NCI-H1048 (cell line): ENCODE measurements around the gene RARG.

ENCODE experiments used
- DNase-seq: peaks from one replicate; lab custom pipeline; 2025; lab: John Stamatoyannopoulos, UW

Gene RARG

DNA sequence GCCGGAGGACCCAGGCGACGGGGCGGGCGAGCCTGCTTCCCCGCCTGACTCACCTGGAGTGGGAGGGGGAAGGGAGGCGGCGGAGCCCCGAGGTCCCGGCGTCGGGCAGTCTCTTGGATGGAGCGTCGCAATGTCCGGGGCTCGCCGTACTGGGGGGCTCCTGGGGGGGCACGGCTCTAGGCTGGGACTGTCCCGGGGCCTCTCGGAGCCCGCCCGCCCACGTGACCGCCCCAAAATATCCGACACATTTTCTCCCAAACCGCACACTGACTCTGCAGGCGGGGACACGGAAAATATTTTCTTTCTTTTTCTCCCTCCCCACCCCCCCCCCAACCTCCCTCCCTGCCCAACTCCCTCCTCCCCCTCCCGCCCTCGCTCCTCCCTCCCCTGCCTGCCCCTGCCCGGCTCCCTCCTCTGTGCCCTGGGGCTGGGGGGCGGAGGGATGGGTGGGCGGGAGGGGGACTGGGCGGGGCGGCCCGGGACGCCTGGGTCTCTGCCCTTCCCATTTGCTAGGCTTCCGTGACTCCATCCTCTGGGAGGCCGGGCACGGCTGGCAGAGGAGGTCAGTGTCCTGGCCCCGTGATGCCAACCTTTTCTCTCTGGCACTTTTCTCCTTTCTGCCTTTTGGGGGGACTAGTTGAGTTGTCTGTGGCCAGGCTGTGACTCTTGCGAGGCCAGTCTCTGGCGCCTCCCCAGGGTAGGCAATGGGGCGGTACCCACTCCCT lies at the start of gene RARG:
Gene RARG (minus strand): TSS at position 289 of the 725 bp plus-strand sequence. CDS start 4,664 bp downstream, outside the sequence.
- DNase-seq, result no peak

DNA sequence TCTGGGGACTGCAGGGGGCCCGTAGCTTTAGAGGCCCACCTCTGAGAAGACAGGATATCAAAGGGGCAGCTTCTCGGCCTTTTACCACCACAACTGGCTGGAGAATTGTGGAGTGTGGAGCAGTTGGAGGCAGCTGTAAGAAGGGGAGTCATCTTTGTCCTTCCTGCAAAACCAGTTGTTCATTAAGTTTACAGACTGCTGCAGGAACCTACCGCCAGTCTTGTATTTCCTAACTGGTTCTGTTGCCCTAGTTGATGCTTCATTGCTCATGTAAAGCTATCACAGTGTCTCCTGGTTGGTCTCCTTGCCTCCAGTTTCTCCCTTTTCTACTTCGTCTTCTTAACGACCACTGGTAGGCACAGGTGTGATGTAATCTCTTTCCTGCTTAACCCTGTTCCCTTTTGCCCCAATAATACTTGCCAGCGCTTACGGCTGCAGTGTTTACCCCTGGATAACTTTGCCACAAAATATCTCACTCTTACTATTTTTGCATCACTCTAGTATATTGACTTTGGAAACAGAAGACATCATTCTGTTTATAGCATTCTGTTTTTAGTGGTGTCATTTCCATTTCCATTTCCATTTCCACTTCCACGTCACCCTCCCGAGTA lies 48.0 kb upstream of the RARG start:
- no peak for DNase-seq

DNA sequence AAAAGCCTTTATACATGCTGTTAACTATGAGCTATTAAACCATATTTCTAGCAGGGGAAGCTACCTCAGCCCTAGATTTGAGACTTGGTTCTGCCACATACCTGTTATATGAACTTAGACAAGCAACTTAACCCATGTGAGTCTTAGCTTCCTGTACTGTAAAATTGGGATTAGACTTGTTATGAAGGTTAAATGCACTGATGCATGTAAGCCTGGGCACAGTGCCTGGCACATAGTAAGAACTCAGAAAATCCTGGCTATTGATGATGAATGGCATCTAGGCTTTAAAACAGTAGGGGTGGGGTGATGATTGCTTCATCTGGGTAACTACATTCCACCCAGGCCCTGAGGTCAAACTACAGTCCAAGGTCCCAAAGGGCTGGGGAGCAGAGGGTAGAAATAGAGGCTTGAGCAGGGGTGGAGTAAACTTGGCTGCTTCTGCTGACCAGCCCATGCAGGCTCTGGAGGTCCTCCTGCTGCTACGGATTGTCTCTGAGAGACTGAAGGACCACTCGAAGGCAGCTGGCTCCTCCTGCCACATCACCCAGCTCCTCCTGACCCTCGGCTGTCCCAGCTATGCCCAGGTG lies 47.4 kb upstream of the RARG start:
- no peak for DNase-seq

DNA sequence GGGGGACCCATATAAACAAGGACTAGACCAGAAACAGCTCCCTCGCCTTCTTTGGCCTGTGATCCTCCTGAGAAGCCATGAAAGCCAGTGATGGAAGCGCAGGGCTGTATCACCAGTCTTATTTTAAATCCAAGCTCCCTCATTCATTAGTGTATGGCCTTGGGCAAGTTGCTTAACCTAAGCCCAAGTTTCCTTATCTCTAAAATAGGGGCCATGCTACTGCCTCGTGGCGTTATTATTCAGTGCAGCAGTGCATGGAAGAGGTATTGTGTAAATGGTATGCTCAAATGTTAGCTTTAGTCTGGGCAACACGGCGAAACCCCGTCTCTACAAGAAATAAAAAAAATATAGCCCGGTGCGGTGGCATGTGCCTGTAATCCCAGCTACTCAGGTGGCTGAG lies 46.0 kb upstream of the RARG start:
- DNase-seq, result no peak

DNA sequence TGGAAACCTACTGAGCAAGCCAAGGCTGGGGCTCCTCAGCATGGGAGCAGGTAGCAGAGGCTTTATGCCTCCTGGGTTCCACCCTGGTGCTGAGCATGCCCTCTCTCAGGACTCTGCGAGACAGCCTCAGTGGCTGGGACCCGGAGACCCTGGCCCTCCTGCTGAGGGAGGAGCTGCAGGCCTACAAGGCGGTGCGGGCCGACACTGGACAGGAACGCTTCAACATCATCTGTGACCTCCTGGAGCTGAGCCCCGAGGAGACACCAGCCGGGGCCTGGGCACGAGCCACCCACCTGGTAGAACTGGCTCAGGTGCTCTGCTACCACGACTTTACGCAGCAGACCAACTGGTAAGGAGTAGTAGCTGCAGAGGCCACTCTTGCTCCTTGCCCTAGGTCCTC lies 44.5 kb upstream of the RARG start:
- no peak for DNase-seq

DNA sequence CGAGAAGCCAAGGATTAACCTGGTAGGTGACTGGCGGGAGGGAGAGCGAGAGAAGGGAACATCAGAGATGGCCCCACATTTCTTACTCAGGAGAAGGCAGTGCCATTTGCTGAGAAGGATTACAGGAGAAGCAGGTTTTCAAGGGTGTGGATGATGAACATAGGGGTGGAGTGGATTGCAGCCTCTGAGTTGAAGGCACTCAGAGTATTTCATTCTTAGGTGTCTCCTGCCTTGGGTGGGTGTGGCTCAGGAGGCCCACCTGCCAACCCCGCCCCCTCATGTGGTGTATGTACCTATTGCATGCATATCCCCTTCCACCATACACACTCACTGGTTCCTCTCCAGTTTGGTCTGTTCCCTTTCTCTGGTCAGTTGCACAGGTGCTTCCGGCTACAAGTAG lies 42.4 kb upstream of the RARG start:
- no peak for DNase-seq

DNA sequence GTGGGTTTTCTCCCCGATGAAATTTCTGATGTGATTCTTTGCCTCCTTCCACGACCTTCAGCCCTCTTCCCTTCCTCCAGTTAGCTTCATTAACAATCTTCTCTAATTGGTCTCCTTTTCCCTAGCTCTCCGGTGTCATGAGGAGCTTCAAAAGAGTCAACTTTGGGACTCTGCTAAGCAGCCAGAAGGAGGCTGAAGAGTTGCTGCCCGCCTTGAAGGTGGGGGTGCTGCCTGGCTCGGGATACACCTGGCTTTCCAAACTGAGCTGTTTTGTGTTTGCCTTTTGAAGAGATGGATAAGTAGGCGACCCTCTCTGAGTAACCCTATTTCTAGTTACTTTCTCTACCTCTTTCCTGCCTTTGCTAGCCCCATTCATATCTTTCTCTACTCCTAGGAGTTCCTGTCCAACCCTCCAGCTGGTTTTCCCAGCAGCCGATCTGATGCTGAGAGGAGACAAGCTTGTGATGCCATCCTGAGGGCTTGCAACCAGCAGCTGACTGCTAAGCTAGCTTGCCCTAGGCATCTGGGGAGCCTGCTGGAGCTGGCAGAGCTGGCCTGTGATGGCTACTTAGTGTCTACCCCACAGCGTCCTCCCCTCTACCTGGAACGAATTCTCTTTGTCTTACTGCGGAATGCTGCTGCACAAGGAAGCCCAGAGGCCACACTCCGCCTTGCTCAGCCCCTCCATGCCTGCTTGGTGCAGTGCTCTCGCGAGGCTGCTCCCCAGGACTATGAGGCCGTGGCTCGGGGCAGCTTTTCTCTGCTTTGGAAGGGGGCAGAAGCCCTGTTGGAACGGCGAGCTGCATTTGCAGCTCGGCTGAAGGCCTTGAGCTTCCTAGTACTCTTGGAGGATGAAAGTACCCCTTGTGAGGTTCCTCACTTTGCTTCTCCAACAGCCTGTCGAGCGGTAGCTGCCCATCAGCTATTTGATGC lies 36.9 kb upstream of the RARG start:
- DNase-seq, result no peak

DNA sequence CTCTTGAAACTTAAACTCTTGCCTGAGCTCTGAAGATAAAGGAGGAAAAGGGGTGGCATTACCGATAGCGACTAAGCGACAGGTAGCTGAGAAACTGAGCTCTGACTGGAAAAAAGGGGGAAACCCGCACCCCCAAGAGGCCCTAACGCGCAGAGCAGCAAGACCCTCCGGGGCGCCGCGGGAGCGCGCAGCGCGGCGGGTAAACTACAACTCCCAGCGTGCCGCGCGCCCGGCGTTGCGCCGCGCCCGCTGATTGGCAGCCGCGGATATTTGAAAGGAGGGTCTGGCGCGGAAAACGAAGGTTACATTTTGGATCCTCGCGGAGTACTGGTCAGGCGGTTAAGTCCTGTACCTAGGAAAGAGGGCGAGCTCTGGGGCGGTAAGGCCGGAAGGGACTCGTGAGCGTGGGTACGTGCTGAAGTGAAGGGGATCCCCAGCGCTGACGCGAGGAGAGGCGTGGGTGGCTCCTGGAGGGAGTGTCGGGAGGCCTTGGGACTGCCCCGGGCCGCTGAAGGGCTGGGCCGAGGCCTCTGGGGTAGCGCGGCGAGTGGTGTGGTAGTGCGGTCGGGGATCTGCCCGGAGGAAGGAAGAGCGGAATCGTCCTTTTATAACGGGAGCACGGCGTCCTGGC lies 36.1 kb upstream of the RARG start, which contains the start of gene ESPL1:
Gene ESPL1 (plus strand): TSS at position 301 of the 631 bp plus-strand sequence. CDS start 468 bp downstream, outside the sequence.
- DNase-seq, result no peak

DNA sequence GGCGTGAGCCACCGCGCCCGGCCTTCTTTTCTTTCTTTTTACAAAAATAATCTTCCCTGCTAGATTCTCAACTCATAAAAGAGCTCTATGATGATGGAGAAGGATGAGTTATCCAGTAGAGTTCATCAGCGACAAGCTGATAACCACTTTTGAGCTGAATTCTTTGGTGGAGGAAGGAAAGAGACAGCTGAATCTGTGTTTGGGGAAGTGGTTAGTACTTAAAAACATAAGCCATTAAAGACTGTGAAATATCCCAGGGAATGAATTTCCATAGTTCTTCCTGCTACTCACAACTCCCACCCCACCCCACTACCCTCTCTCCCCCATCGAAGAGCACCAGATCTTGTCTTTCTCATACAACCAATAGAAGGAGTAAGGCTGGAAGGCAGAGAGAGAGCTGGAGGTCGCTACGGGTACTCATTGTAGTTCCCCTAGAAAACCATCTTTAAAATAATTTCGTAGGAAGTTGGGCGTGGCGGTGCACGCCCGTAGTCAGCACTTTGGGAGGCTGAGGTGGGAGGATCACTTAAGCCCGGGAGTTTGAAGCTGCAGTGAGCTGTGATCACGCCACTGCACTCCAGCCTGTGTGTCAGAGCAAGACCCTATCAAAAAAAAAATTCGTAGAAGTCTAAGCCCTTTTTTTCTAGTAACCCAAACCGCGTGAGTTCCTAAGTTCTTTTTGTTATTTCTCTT lies 35.4 kb upstream of the RARG start:
- no peak for DNase-seq

DNA sequence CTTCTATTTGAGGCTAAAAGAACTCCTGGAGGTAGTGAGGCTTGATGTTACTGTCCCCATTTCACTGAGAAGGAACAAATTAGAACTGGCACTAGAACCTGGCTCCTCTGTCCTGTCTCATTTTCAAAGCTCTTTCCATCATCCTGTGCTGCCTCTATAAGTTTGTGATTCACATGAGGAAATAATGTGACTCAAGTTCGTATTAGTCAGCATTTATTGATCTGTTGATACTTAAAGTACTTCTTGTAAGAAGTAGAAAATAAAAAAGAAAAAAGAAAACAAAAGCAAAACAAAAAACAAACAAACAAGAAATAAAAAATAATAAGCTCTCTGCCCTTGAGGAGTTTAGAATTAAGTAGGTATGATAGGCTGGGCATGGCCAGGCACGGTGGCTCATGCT lies 33.8 kb upstream of the RARG start:
- DNase-seq, result no peak

DNA sequence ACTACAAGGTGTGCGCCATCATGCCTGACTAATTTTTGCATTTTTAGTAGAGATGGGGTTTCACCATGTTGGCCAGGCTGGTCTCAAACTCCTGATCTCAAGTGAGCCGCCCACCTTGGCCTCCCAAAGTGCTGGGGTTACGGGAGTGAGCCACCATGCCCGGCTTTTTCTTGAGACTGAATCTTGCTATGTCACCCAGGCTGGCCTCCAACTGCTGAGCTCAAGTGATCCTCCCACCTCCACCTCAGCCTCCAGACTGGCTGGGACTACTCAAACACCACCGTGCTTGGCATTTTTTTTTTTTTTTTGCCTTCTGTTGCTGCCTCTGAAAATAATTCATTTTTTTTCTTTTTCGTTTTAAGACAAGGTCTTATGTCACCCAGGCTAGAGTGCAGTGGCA lies 27.9 kb upstream of the RARG start:
- no peak for DNase-seq

DNA sequence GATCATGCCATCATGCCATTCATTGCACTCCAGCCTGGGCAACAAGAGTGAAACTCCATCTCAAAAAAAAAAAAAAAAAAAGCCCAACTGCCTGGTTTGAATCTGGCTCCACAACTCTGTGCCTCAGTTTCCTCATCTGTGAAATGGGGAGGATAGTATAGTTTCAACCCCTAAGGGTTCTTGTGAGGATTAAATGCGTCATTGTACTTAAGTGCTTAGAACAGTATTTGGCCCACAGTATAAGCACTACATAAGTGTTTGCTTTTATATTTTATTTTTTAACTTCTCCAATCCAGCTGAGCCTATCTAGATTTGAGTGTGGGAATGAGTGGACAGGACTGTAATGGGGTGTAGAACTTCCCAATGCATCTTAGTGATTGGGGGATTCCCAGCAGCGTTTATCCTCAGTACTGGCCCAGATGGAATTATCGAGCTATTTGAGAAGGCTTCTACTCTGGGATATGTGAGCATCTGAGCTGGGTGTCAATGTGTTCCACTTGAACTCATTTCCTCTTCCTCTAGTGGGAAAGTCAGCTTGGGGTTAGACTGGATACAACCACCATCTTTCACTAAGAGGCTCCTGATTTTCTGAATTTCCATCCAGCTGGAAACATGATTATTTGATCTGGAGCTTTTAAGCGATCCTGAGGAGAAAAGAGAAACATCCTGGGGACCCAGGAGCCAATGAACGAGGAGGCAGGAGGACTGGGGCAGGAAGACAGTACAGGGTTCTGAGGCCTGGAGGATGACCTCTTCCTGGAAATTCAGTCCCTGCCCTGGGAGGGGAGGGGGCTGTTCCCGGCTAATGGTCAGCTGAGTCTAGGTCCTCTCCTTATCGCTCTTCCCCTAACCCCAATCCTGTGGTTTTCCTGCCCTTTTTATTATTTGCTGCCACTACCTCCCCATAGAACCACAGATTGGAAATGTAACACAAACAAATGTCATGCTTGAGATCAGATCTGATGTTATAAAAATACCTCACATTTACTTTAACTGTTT lies 26.8 kb upstream of the RARG start:
- no peak for DNase-seq

DNA sequence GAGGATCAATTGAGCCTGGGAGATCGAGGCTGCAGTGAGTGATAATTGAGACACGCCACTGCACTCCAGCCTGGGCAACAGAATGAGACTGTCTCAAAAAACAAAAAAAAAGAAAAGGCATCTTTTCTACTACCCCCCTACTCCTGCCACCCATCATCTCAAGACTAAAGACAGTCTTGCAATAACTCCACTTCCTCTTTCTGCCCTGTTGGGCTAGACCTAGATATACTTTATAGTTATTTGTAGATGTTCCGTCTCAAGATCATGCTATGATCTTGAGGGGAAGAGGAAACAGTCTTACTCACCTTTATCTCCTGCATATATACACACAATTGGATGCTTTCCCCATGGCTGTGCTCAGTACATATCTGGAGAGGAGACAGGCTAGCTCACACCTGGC lies 24.0 kb upstream of the RARG start:
- no peak for DNase-seq

DNA sequence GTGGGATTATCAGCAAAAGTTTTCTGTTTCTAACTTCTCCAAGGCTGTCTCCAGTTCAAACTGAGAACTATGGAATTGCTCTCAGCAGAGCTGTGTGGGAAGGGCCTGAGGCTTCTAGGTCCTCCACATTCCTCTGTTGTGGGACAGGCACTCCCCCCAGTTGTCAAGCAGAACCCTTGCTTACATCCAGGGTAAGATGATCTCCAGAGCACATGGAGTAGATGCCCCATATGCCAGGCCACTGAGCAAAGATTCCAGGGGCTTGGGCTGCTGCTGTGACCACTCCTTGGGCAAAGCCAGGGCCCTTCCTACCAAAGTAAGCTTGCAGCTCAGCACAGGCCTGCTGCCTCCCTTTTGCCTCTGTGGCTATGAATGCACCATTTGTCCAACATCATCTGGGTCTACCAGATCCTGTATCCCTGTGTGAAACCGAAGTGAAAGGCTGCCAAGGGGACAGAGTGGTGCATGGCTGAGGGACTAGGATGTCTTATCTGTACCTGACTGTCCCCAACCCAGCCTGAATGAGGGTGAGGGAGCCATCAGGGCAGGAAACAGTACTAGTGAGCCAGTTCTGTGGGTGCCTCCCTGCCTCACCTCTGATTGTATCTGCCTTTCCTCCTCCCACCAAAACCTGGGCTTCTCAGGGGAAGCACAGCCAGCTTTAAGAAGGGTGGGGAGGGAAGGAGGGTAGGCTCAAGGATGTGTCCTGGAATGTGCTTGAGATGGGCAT lies 23.0 kb upstream of the RARG start:
- no peak for DNase-seq

DNA sequence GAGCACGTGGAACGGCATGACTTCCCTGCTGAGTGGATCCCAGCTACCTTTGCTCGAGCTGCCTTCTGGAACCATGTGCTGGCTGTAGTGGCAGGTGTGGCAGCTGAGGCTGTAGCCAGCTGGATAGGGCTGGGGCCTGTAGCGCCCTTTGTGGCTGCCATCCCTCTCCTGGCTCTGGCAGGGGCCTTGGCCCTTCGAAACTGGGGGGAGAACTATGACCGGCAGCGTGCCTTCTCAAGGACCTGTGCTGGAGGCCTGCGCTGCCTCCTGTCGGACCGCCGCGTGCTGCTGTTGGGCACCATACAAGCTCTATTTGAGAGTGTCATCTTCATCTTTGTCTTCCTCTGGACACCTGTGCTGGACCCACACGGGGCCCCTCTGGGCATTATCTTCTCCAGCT lies 21.3 kb upstream of the RARG start:
- no peak for DNase-seq

DNA sequence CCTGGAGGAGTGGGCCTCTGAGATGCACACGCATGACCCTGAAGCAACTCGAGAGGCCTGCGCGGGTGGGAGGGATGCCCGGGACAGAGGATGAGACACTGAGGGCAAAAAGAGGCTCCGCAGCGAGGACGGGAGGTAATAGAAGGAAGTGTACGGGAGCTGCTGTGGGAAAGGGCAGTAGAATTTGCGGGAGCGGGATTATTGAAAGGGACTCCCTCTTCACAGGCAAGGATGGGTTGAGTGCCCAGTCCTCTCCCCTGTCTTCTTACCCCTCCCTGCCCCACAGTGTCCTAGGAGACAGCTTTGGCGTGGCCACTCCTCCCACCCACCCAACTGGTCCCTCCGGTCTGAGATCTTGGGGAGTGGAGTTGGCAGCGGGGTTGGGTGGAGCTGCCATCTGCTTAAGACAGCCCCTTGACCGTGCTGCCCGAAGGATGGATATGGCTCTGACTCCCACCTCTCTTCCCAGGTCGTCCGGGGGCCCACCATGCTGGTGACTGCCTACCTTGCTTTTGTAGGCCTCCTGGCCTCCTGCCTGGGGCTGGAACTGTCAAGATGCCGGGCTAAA lies 20.4 kb upstream of the RARG start:
- no peak for DNase-seq

DNA sequence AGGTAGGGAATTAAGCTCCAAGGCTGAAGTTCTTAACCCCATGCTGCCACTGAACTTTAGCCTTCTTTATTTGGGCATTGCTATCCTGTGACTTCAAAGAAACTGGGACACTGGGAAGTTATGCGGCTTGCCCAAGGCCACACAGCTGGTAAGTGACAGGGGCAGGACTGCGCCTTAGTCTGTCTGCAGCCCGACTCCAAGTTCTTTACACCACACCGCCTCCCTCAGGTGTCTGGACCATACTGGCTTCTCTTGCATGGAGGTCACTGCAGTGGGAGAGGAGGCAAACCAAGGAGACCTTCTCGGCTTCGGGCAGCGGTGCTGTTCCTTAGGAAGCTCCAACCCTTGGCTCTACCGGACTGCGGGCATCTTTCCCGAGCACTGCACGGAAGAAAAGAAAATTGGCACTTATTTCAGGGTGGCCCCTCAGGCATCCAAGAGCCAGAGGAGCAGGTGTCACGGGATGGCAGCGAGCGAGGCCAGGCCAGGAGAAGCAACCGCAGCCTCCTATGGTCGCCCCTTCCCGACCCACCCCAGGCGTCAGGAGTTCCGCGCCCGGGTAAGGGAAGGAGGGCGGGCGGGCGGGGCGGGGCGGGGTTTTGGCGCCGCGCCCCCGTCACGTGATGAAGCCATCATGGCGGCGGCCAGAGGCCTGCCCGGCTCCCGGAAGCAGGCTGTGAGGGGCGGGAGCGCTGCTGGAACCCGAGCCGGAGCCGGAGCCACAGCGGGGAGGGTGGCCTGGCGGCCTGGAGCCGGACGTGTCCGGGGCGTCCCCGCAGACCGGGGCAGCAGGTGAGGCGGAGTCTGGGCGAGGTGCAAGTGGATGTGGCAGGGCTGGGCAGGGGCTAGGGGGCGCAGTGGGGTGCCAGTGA lies 19.7 kb upstream of the RARG start:
- DNase-seq, result peak; percentile 55

DNA sequence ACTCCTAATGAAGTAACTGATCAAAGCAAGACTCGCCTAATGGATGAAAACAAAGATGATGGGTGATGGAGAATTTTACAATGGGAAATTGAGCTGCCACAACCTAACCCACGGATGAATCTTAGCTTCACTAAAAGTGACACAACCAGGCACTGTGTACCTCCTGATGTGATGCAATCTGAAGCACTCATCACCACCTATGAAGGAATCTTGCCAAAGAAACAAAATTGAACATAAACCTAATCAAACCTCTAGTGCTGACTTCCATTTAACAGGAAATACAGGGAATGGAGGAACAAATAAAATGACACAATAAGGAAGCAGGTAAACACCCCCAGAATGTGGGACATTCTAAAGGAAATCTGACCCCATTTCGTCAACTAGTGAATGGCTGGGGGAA lies 13.3 kb upstream of the RARG start:
- no peak for DNase-seq
